Adrenal gland (tissue), 5 donors: ENCODE measurements around the gene TAOK2.
"Not testable (repeated sequence)": the region's sequence is repeated elsewhere in the genome, so short reads cannot be mapped to it uniquely, and the experiment has no call there.

ENCODE experiments used
- CTCF ChIP-seq, 6 experiments: fragments of 450-650 bp in 4 of 6; fragments of 200-600 bp in 2 of 6; sonication (generic) in 1 of 6; IDR thresholded peaks; 1 replicate in 5 of 6; 2 replicates in 1 of 6; pipeline versions ENCODE4 v1.5.1 to v1.8.0; 2016 to 2021; ENCODE audit warnings: antibody characterized with exemption in 6 of 6, mild to moderate bottlenecking in 2 of 6, moderate library complexity in 1 of 6
- POLR2A ChIP-seq, 2 donors: fragments of 450-650 bp; IDR thresholded peaks; one replicate each; pipeline ENCODE4 v1.6.1; 2017; ENCODE audit warnings: antibody characterized with exemption in 2 of 2, mild to moderate bottlenecking in 2 of 2, moderate library complexity in 1 of 2
- donor health status: DM: no; HTN: no; CAD: no.

GRCh38 chr16:29931750-29932149, 41.9 kb upstream of the TAOK2 start:
- TF ChIP-seq CTCF, POLR2A (IDR thresholded peaks at IDR 0.05): not testable (repeated sequence)
